Activated B cell treated with CpG ODN at 0.5 μM for 24 hours (primary cell): ENCODE results near the gene UBAC2. TPM values are rescaled to one million over a fixed set of nuclear protein-coding genes. Genes with fewer than 3 reads are reported as not detected.
A peak's percentile ranks its signal among the peaks of the same experiment; 100 is the strongest.

Experiments used
- ATAC-seq: fragments of 200-7000 bp; cut with Tn5 transposase; one replicate; pipeline ENCODE4 v1.10.0; 2021; ENCODE audit warnings: low read depth, mild to moderate bottlenecking, moderate library complexity
- CTCF ChIA-PET: fragments of 350-600 bp; sonication (Branson Sonifier 250); formaldehyde crosslinking; loops from one replicate; lab custom pipeline; 2021; ENCODE audit warnings: antibody characterized with exemption; lab: Charles Lee
- POLR2A ChIA-PET: fragments of 350-600 bp; sonication (Branson Sonifier 250); formaldehyde crosslinking; loops from one replicate; lab custom pipeline; 2021; ENCODE audit warnings: antibody characterized with exemption; lab: Charles Lee
- DNase-seq: peaks from one replicate; pipeline ENCODE4 v3.0.0; 2022
- H3K27ac Mint-ChIP-seq: one replicate; pipeline ENCODE4 v1.8.0; 2020; ENCODE audit warnings: mixed read lengths
- H3K27me3 Mint-ChIP-seq: one replicate; pipeline ENCODE4 v1.8.0; 2021; ENCODE audit warnings: mixed read lengths
- H3K36me3 Mint-ChIP-seq: one replicate; pipeline ENCODE4 v1.8.0; 2021; ENCODE audit warnings: low read depth, mixed read lengths
- H3K4me1 Mint-ChIP-seq: one replicate; pipeline ENCODE4 v1.8.0; 2021; ENCODE audit warnings: mixed read lengths
- H3K4me3 Mint-ChIP-seq: one replicate; pipeline ENCODE4 v1.8.0; 2020; ENCODE audit warnings: mild to moderate bottlenecking, mixed read lengths
- H3K9me3 Mint-ChIP-seq: one replicate; pipeline ENCODE4 v1.8.0; 2020; ENCODE audit warnings: mixed read lengths
- CTCF ChIP-seq: fragments of 200-600 bp; IDR thresholded peaks from one replicate; pipeline ENCODE4 v1.8.0; 2022; ENCODE audit warnings: antibody characterized with exemption, mild to moderate bottlenecking
- intact Hi-C: fragments of 100-400 bp; cut with micrococcal nuclease; formaldehyde crosslinking; loops from one replicate; pipeline ENCODE4 v1.15.1; 2024
- total RNA-seq: library from RNA; stranded (reverse); gene quantifications from 2 replicates; pipeline ENCODE4 v1.2.3, GENCODE V29; 2022

The UBAC2 gene
- total RNA-seq, 1 donor from 2014 or later = 51.0 TPM

GRCh38 chr13:99298056-99298455 is 97.4 kb downstream of the UBAC2 start:
- CTCF ChIA-PET = interaction anchor here (1.7 to 3.2 kb wide), 3 partner anchors 15 to 138 kb away, joined by 6 to 17 read pairs (median 8); no protein-coding TSS in a partner anchor
- H3K27ac Mint-ChIP-seq = peak overlapping the region; percentile 80
- H3K4me3 Mint-ChIP-seq = peak overlapping the region; percentile 65
- POLR2A ChIA-PET = interaction anchor here (0.5 to 4.6 kb wide), 9 partner anchors 9 to 374 kb away, joined by 3 to 22 read pairs (median 10); partner anchors contain the start of gene GPR183
- H3K4me1 Mint-ChIP-seq = peaks cover 92% of the 10 kb centered on the region
- no peaks in the 10 kb centered on the region for H3K27me3 Mint-ChIP-seq
- intact Hi-C loops = no loop called here
- DNase-seq (no peak), ATAC-seq (no peak)
- no peaks in the 10 kb centered on the region for H3K9me3 Mint-ChIP-seq
- TF ChIP-seq CTCF = no peak
- H3K36me3 Mint-ChIP-seq = peaks cover 68% of the 10 kb centered on the region

GRCh38 chr13:99299256-99299919 is 98.7 kb downstream of the UBAC2 start:
- Mint-ChIP-seq H3K4me1 (peaks cover 92% of the 10 kb centered on the region), H3K4me3 (peak overlapping the region; percentile 61), H3K9me3 (no peaks in the 10 kb centered on the region), H3K36me3 (peaks cover 68% of the 10 kb centered on the region), H3K27me3 (no peaks in the 10 kb centered on the region), H3K27ac (peak overlapping the region; percentile 86)
- DNase-seq (no peak), ATAC-seq (no peak)
- no peak for TF ChIP-seq CTCF
- ChIA-PET POLR2A (interaction anchor here (0.8 to 4.6 kb wide), 10 partner anchors 11 to 424 kb away, joined by 3 to 19 read pairs (median 6); no protein-coding TSS in a partner anchor), CTCF (interaction anchor here (1.1 to 6.1 kb wide), 5 partner anchors 17 to 138 kb away, joined by 3 to 43 read pairs (median 4); no protein-coding TSS in a partner anchor)
- intact Hi-C loops = no loop called here

GRCh38 chr13:99299920-99300341 is 99.3 kb downstream of the UBAC2 start:
- Mint-ChIP-seq H3K27me3 (no peaks in the 10 kb centered on the region), H3K27ac (peak overlapping the region; percentile 86), H3K36me3 (peaks cover 69% of the 10 kb centered on the region), H3K9me3 (no peaks in the 10 kb centered on the region), H3K4me3 (peak overlapping the region; percentile 61), H3K4me1 (peaks cover 94% of the 10 kb centered on the region)
- CTCF ChIA-PET = interaction anchor here (0.9 to 6.1 kb wide), 6 partner anchors 18 to 137 kb away, joined by 3 to 43 read pairs (median 4); no protein-coding TSS in a partner anchor
- ATAC-seq (no peak), DNase-seq (no peak)
- POLR2A ChIA-PET = interaction anchor here (0.8 to 4.6 kb wide), 9 partner anchors 11 to 425 kb away, joined by 3 to 19 read pairs (median 5); no protein-coding TSS in a partner anchor
- intact Hi-C loops = no loop called here
- TF ChIP-seq CTCF = no peak

- intact Hi-C loops = no loop called here
These were observed 100.6 kb downstream of the UBAC2 start for GRCh38 chr13:99301056-99301838.

More at GRCh38 chr13:99301056-99301838, 100.6 kb downstream of the UBAC2 start:
- no peak for ATAC-seq
- no peak for DNase-seq
- ChIA-PET POLR2A (interaction anchor here (0.6 to 2.9 kb wide), 17 partner anchors 13 to 200 kb away, joined by 3 to 20 read pairs (median 5); partner anchors contain the start of genes GPR18 and TM9SF2), CTCF (interaction anchor here (1.5 to 6.1 kb wide), 6 partner anchors 13 to 136 kb away, joined by 4 to 43 read pairs (median 7); no protein-coding TSS in a partner anchor)
- H3K36me3 Mint-ChIP-seq = peaks cover 67% of the 10 kb centered on the region
- H3K4me1 Mint-ChIP-seq = peaks cover 88% of the 10 kb centered on the region
- H3K27ac Mint-ChIP-seq = peak overlapping the region; percentile 80
- no peaks in the 10 kb centered on the region for H3K27me3 Mint-ChIP-seq
- no peaks in the 10 kb centered on the region for H3K9me3 Mint-ChIP-seq
- H3K4me3 Mint-ChIP-seq = peak overlapping the region; percentile 39
- TF ChIP-seq CTCF = no peak
